Stomach (tissue), 4 donors: ENCODE results near the gene HMG20A.

Source experiments
- EP300 ChIP-seq: sonication (generic); formaldehyde crosslinking; IDR thresholded peaks from one replicate; pipeline ENCODE4 v1.6.1; 2017; ENCODE audit warnings: antibody characterized with exemption
- POLR2A ChIP-seq, 4 donors: fragments of 450-650 bp; IDR thresholded peaks; one replicate each; pipeline ENCODE4 v1.6.1; 2016; ENCODE audit warnings: antibody characterized with exemption in 4 of 4, control low read depth in 2 of 4, mild to moderate bottlenecking in 1 of 4, moderate library complexity in 1 of 4
- POLR2AphosphoS5 ChIP-seq, 3 donors: sonication (generic); formaldehyde crosslinking; IDR thresholded peaks; one replicate each; pipeline ENCODE4 v1.6.1; 2016; ENCODE audit warnings: antibody characterized with exemption in 3 of 3
- TF ChIP-seq, protein P1 (sequence below), 7 experiments: fragments of 450-650 bp in 4 of 7; fragments of 200-600 bp in 3 of 7; sonication (generic) in 3 of 7; IDR thresholded peaks; one replicate each; pipeline ENCODE4 v1.5.1; 2016 to 2019; ENCODE audit warnings: antibody characterized with exemption in 7 of 7, control low read depth in 2 of 7, mild to moderate bottlenecking in 1 of 7

DNA sequence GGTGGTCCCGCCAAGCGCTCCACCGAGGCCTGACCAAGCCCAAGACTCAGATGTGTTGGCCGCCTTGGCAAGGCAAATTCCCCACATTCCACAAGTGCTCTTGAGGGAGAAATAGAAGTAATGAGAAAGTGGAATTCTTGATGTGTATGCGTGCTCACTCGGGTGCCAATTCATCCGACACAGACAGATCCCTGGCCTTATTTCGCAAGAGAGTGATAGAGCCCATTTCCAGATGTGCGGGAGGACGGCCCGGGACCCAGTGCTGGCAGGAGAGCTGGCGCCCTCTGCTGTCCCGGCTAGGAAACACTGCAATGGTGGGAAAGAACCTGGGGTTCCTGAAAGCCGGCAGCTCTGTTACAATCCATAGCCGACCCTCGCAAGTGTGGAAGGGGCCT, 76.0 kb downstream of the HMG20A start:
- TF ChIP-seq, protein P1, sequence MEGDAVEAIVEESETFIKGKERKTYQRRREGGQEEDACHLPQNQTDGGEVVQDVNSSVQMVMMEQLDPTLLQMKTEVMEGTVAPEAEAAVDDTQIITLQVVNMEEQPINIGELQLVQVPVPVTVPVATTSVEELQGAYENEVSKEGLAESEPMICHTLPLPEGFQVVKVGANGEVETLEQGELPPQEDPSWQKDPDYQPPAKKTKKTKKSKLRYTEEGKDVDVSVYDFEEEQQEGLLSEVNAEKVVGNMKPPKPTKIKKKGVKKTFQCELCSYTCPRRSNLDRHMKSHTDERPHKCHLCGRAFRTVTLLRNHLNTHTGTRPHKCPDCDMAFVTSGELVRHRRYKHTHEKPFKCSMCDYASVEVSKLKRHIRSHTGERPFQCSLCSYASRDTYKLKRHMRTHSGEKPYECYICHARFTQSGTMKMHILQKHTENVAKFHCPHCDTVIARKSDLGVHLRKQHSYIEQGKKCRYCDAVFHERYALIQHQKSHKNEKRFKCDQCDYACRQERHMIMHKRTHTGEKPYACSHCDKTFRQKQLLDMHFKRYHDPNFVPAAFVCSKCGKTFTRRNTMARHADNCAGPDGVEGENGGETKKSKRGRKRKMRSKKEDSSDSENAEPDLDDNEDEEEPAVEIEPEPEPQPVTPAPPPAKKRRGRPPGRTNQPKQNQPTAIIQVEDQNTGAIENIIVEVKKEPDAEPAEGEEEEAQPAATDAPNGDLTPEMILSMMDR (IDR thresholded peaks at IDR 0.05), result peak in 5 of 7 experiments; percentile 76 to 89 (median 81)
- TF ChIP-seq POLR2A (IDR thresholded peaks at IDR 0.05) (no peak), POLR2AphosphoS5 (IDR thresholded peaks at IDR 0.05) (peak; percentile 45 to 81 (median 68)), EP300 (no peak)
